Activated naive CD4-positive, alpha-beta T cell treated with anti-CD3 and anti-CD28 coated beads, Interleukin-2, amount 50 U/mL, for 72 hours (primary cell): ENCODE results near the gene CHRNA9. TPM values are rescaled to one million over a fixed set of nuclear protein-coding genes. Genes with fewer than 3 reads are reported as not detected.

Source experiments
- ATAC-seq, 2 donors: fragments of 150-1000 bp; cut with Tn5 transposase; 2 replicates each; pipeline ENCODE4 v1.10.0; 2021; ENCODE audit warnings: mild to moderate bottlenecking in 2 of 2, moderate library complexity in 2 of 2
- DNase-seq, 2 donors: peaks; one replicate each; pipeline ENCODE4 v3.0.0; 2021 to 2022; ENCODE audit warnings: low spot score in 2 of 2
- H3K27ac Mint-ChIP-seq, 2 donors: one replicate each; pipeline ENCODE4 v1.8.0; 2022; ENCODE audit warnings: mild to moderate bottlenecking in 2 of 2, mixed read lengths in 2 of 2
- H3K36me3 Mint-ChIP-seq, 2 donors: one replicate each; pipeline ENCODE4 v1.8.0; 2022; ENCODE audit warnings: mixed read lengths in 2 of 2
- H3K9me3 Mint-ChIP-seq, 2 donors: one replicate each; pipeline ENCODE4 v1.8.0; 2022; ENCODE audit warnings: mixed read lengths in 2 of 2
- total RNA-seq, 2 donors: library from RNA; stranded (reverse); gene quantifications; one replicate each; pipeline ENCODE4 v1.2.3, GENCODE V29; 2022

The CHRNA9 gene
- total RNA-seq, 2 donors from 2014 or later: not detected

GRCh38 chr4:40354158-40354557 lies 19.0 kb downstream of the CHRNA9 start:
- ATAC-seq (no peak), DNase-seq (no peak)
- H3K36me3 Mint-ChIP-seq: peaks cover 0 to 3% of the 10 kb centered on the region in 2 donors
- no peaks in the 10 kb centered on the region for H3K9me3 Mint-ChIP-seq
- no peak overlapping the region for H3K27ac Mint-ChIP-seq

DNA sequence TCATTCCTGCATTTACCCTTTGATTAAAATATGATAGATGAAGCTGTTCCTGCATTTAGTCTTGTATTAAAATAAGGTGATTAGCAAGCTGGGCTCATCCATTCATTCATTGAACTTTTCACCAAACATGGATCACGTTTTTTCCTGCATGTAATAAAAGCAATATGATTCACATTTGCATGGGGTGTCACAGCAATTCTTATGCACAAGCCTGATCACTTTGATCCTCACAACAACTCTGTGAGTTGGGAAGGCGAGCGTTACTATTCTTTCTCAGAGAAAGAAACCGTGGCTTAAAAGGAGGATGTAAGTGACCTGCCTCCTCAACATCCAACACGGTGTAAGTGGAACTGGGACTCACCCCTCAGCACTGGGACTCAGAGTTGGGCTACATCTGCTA lies 20.0 kb downstream of the CHRNA9 start:
- Mint-ChIP-seq H3K36me3 (no peaks in the 10 kb centered on the region), H3K27ac (no peak overlapping the region), H3K9me3 (peaks cover 0 to 2% of the 10 kb centered on the region in 2 donors)
- ATAC-seq (no peak), DNase-seq (no peak)

- peaks cover 0 to 6% of the 10 kb centered on the region in 2 donors for H3K9me3 Mint-ChIP-seq
- no peaks in the 10 kb centered on the region for H3K36me3 Mint-ChIP-seq
- ATAC-seq: no peak
These were observed 22.6 kb downstream of the CHRNA9 start for GRCh38 chr4:40357738-40358137.

DNA sequence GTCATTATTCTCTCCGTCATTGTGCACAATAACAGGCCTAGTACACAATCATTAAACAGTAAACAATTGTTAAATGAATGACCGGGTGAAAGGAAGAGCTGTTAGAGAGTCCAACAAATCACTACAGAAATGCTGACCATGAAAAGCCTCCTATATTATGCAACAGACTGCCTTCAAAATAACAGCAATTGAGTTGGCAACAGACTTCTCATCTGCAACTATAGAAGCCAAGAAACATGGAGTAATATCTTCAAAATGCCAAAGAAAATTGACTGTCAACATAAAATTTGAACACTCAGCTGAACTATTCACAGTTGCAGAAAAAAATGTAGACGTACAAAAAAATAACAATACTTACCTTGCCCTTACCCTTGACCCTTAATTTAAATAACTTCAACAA lies 26.2 kb downstream of the CHRNA9 start:
- no peaks in the 10 kb centered on the region for H3K36me3 Mint-ChIP-seq
- H3K27ac Mint-ChIP-seq: no peak overlapping the region
- no peak for ATAC-seq
- no peak for DNase-seq
- peaks cover 0 to 6% of the 10 kb centered on the region in 2 donors for H3K9me3 Mint-ChIP-seq

More at GRCh38 chr4:40357738-40358137, 22.6 kb downstream of the CHRNA9 start:
- H3K27ac Mint-ChIP-seq: peak overlapping the region in 1 of 2 donors; percentile 12
- no peak for DNase-seq

DNA sequence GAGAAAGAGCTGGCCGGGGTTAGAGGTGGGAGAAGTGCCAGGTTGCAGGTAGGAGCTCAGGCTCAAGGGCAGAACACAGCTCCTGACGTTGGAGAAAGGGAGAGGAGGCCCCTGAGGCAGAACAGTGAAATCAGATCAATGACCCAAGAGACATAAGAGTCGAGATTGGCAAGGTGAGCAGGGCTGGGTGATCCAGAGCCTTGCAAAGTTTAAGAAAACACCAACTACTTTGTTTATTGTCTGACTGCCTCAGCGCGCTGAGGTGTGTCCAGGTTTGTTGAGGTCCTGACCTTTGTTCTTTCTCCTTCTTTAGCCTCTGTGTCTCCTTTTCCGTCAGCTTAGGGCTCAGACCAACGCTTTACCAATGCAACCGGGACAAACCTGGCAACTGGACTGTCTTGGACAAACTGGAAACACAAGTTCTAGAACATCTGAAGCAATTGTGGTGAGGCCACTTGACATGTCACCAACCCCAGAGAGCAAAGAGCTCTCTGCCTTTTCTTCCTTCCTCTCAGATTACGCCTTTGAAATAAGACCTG lies 28.3 kb downstream of the CHRNA9 start:
- H3K36me3 Mint-ChIP-seq: no peaks in the 10 kb centered on the region
- H3K27ac Mint-ChIP-seq: no peak overlapping the region
- DNase-seq: no peak
- ATAC-seq: no peak
- H3K9me3 Mint-ChIP-seq: peaks cover 0 to 6% of the 10 kb centered on the region in 2 donors

- no peak for ATAC-seq
- Mint-ChIP-seq H3K36me3 (no peaks in the 10 kb centered on the region), H3K9me3 (peaks cover 0 to 6% of the 10 kb centered on the region in 2 donors), H3K27ac (no peak overlapping the region)
- no peak for DNase-seq
These were observed 28.8 kb downstream of the CHRNA9 start for GRCh38 chr4:40363945-40364344.

- H3K9me3 Mint-ChIP-seq: no peaks in the 10 kb centered on the region
These were observed 30.6 kb downstream of the CHRNA9 start for GRCh38 chr4:40365766-40366165.

GRCh38 chr4:40367451-40367850 lies 32.3 kb downstream of the CHRNA9 start:
- DNase-seq: no peak
- Mint-ChIP-seq H3K9me3 (no peaks in the 10 kb centered on the region), H3K36me3 (no peaks in the 10 kb centered on the region), H3K27ac (no peak overlapping the region)
- no peak for ATAC-seq

More at GRCh38 chr4:40365766-40366165, 30.6 kb downstream of the CHRNA9 start:
- DNase-seq (no peak), ATAC-seq (no peak)
- no peak overlapping the region for H3K27ac Mint-ChIP-seq
- H3K36me3 Mint-ChIP-seq: no peaks in the 10 kb centered on the region

GRCh38 chr4:40369437-40370274 lies 34.5 kb downstream of the CHRNA9 start:
- H3K9me3 Mint-ChIP-seq: no peaks in the 10 kb centered on the region

DNA sequence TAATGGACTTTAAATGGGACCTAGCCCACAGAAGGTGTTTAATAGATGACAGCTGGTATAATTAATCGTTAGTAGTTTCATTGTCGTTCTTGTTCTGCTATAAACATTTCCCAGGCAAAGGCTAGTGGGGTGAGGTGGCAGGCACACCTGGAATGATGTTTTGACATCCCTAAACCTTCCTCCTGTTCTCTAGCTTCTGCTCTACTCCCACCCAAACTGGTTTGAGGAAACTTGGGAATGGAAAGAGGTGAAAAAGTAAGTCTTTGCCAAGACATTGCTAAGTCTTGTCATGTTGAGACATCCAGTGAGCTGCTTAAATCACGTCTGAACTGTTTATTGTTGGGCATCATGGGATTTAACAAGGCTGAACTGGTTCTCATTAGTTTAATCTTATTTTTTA lies 37.5 kb downstream of the CHRNA9 start:
- ATAC-seq (no peak), DNase-seq (no peak)
- no peaks in the 10 kb centered on the region for H3K9me3 Mint-ChIP-seq
- H3K36me3 Mint-ChIP-seq: no peaks in the 10 kb centered on the region
- no peak overlapping the region for H3K27ac Mint-ChIP-seq

More at GRCh38 chr4:40369437-40370274, 34.5 kb downstream of the CHRNA9 start:
- H3K27ac Mint-ChIP-seq: no peak overlapping the region
- no peak for DNase-seq
- H3K36me3 Mint-ChIP-seq: no peaks in the 10 kb centered on the region
- peak; percentile 28 to 40 for ATAC-seq

DNA sequence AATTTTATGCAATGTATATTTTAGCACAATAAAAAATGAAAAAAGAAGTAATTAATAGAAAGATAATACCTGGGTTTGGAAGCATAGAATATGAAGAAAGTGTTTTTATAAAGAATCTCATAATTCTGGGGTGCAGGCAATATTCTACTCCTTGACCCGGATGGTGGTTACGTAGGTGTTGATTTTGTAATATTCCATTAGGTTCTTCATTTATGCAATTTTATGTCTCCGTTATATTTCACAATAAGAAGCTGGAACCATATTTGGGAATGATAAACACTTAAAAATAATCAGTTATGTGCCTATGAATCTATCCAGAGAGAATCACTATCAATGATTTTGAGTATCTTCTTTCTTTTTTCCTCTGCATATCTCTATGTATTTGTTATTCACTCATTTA lies 38.5 kb downstream of the CHRNA9 start:
- no peak for ATAC-seq
- Mint-ChIP-seq H3K9me3 (no peaks in the 10 kb centered on the region), H3K27ac (no peak overlapping the region), H3K36me3 (no peaks in the 10 kb centered on the region)
- DNase-seq: no peak

DNA sequence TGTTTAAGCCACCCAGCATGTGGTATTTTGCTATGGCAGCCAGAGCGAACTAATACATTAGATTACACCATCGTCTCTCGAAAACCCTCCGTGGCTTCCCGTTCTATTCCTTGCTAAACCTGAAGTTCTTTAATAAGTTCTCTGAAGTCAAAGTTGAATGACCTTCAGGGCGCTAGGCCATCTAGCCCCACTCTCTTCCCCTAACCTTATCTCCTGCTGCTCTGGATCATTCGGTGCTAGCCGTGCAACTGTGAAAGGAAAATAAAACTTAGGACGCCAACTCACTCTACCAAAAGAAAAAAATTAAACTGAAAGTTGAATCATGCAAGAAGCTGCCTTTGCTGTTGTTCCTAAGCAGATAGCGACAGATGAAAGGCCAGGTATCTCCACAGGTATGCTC lies 40.0 kb downstream of the CHRNA9 start:
- no peaks in the 10 kb centered on the region for H3K36me3 Mint-ChIP-seq
- no peaks in the 10 kb centered on the region for H3K9me3 Mint-ChIP-seq
- no peak for DNase-seq

GRCh38 chr4:40375620-40376019 lies 40.5 kb downstream of the CHRNA9 start:
- ATAC-seq: no peak
- H3K9me3 Mint-ChIP-seq: no peaks in the 10 kb centered on the region
- H3K36me3 Mint-ChIP-seq: no peaks in the 10 kb centered on the region
- no peak for DNase-seq
- H3K27ac Mint-ChIP-seq: no peak overlapping the region

More for the DNA sequence above, 40.0 kb downstream of the CHRNA9 start:
- no peak overlapping the region for H3K27ac Mint-ChIP-seq
- ATAC-seq: no peak

DNA sequence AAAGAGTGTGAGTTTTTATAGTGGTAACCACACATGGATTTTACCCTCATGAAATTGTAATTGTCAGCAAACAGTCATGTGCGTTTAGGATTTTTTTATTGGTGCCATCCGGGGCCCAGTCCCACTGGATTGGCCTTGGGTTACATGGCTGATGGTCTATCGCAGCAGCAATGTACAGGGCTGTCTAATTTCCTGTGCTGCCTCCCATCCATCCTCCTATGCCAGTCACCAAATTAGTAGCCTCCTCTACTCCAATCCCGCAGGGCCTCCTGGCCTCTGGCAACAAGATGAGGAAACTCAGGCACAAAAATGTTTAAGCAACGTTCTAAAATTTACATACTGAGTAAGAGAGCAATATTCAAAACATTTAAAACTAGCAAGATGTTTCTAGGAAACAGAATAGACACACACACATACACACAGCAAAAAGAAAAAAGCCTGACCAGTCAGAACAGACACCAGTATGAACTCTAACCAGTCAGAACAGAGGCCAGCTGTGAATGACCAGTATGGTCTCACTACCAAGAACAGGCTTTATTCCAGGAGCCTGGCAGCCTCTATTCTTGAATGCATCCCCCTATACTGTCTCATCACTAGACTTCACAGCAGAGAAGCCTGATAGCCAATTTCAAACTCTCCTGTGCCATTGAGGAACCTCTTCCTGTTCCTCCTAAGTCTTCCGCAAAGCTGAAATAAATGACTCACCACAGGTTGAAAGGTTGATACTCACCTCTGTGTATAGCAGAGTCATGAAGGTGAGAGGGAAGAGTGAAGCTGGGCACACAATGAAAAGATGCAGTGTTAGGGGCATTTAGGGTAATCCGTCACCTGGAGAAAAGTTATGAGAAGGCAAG lies 42.6 kb downstream of the CHRNA9 start:
- Mint-ChIP-seq H3K27ac (no peak overlapping the region), H3K36me3 (no peaks in the 10 kb centered on the region), H3K9me3 (no peaks in the 10 kb centered on the region)
- peak; percentile 24 to 92 for ATAC-seq
- DNase-seq: no peak

DNA sequence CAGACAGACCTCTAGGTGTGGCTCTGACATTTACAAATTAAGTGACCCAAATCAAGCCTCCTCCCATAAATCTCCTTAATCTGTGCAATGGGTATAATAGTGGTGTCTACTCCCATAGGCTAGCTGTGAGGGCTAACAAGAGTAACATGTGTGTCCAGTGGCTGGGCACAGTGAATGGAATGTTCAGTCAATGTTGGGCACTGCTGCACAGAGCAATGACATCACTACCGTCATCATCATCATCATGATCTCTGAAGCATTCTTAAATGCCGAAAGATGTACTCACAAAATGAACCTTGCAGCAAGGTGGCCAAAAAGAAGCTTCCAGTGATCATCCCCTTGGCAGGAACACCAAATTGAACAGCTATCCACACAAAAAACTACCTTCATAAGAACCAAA lies 43.5 kb downstream of the CHRNA9 start:
- DNase-seq (no peak), ATAC-seq (no peak)
- Mint-ChIP-seq H3K36me3 (no peaks in the 10 kb centered on the region), H3K9me3 (no peaks in the 10 kb centered on the region), H3K27ac (no peak overlapping the region)

DNA sequence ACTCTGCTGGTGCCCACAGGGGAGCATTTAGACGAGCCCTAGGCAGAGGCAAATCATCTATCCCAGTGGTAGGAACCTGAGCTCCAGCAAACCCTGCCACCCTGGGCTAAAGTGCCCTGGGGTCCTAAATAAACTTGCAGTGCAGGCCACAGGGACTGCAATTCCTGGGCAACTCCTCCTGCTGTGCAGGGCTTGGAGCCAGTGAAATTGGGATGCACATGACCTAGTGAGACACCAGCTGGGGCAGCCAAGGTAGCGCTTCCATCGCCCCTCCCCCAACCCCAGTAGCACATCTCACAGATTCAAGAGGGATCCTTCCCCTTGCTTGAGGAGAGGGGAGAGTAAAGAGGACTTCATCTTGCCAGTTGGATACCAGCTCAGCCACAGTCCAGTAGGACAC lies 44.1 kb downstream of the CHRNA9 start:
- DNase-seq (no peak), ATAC-seq (no peak)
- Mint-ChIP-seq H3K27ac (no peak overlapping the region), H3K9me3 (no peaks in the 10 kb centered on the region), H3K36me3 (no peaks in the 10 kb centered on the region)

GRCh38 chr4:40380647-40381046 lies 45.5 kb downstream of the CHRNA9 start:
- Mint-ChIP-seq H3K9me3 (no peaks in the 10 kb centered on the region), H3K27ac (no peak overlapping the region), H3K36me3 (no peaks in the 10 kb centered on the region)
- ATAC-seq (no peak), DNase-seq (no peak)
